Ovary (tissue), 9 donors: ENCODE measurements around the gene MDM2. TPM values are rescaled to one million over a fixed set of nuclear protein-coding genes. Genes with fewer than 3 reads are reported as not detected.

Source experiments
- DNase-seq, 5 donors: peaks; one replicate each; pipeline ENCODE4 v3.0.0-alpha.2; 2019 to 2020
- H3K27ac ChIP-seq, 2 donors: fragments of 200-600 bp; one replicate each; pipeline versions ENCODE4 v1.5.1 to v1.8.0; 2019 to 2022
- H3K27me3 ChIP-seq: fragments of 200-600 bp; one replicate; pipeline ENCODE4 v1.8.0; 2022
- H3K36me3 ChIP-seq: fragments of 200-600 bp; sonication (generic); one replicate; pipeline ENCODE4 v1.5.1; 2019
- H3K4me1 ChIP-seq: one replicate; pipeline ENCODE4 v1.8.1; 2013; ENCODE audit warnings: mild to moderate bottlenecking, moderate library complexity; ENCODE audit not compliant: insufficient read depth
- H3K4me3 ChIP-seq: fragments of 200-600 bp; sonication (generic); one replicate; pipeline ENCODE4 v1.5.1; 2017
- H3K9me3 ChIP-seq, 2 donors: fragments of 200-600 bp in 1 of 2; sonication (generic) in 1 of 2; one replicate each; pipeline versions ENCODE4 v1.5.1 to v1.8.1; 2013 to 2019; ENCODE audit warnings: mild to moderate bottlenecking in 1 of 2, moderate library complexity in 1 of 2
- CTCF ChIP-seq, 3 donors: fragments of 450-650 bp in 2 of 3; fragments of 200-600 bp in 1 of 3; IDR thresholded peaks; one replicate each; pipeline versions ENCODE4 v1.5.1 to v1.8.0; 2016 to 2022; ENCODE audit warnings: antibody characterized with exemption in 3 of 3, mild to moderate bottlenecking in 1 of 3
- EP300 ChIP-seq: sonication (generic); formaldehyde crosslinking; IDR thresholded peaks from one replicate; pipeline ENCODE4 v1.6.1; 2017; ENCODE audit warnings: antibody characterized with exemption
- POLR2A ChIP-seq: fragments of 450-650 bp; IDR thresholded peaks from one replicate; pipeline ENCODE4 v1.6.1; 2017; ENCODE audit warnings: antibody characterized with exemption, mild to moderate bottlenecking, moderate library complexity
- WGBS, 3 donors: extraction: QIAGEN DNeasy Blood & Tissue Kit in 1 of 3; methylation state at CpG; one replicate each; pipeline versions ENCODE4 v1.1.5 to v1.1.7; 2013 to 2017; 5-methylcytosine and 5-hydroxymethylcytosine counted together
- intact Hi-C, 4 donors: fragments of 100-400 bp; cut with DNase I; formaldehyde crosslinking; loops; one replicate each; pipeline versions ENCODE4 v1.11.0 to v1.15.1; 2022 to 2023
- polyA plus RNA-seq, 2 donors: library from polyadenylated mRNA; stranded (reverse); fragments of 200-250 nt in 1 of 2; fragments of 350-450 nt in 1 of 2; fragmentation: Illumina TruSeq in 1 of 2; extraction: RNeasy Lipid Tissue Mini Kit (QIAGEN cat#74804) in 1 of 2; gene quantifications; one replicate each; pipeline ENCODE4 v1.2.3, GENCODE V29; 2013 to 2014
- total RNA-seq, 7 donors: library from RNA; depleted of rRNA in 2 of 7; stranded (reverse); fragments of >200 nt in 2 of 7; fragmentation: NEBNext Ultra II Directional in 3 of 7; extraction: Animal tissue kit (Norgen Biotek cat#: 25700) in 3 of 7; gene quantifications; one replicate each; pipeline versions ENCODE4 v1.1.0 to v1.2.4, GENCODE V29; 2016 to 2023
- donor health status: DM: no; HTN: no; CAD: no; lungs with moderate emphysema.
- donor health status: DM: no; HTN: no; CAD: no.
- donor health status: Bipolar disorder and iron deficiency.
- donor health status: DM: yes; HTN: yes; CAD: no.
- donor health status: DM: no; HTN: no; CAD: no.
- donor health status: DM: yes; HTN: yes; CAD: no.

Gene MDM2
- total and polyA plus RNA-seq, 9 donors = 14.1 to 101 (median 68.4) TPM

DNA sequence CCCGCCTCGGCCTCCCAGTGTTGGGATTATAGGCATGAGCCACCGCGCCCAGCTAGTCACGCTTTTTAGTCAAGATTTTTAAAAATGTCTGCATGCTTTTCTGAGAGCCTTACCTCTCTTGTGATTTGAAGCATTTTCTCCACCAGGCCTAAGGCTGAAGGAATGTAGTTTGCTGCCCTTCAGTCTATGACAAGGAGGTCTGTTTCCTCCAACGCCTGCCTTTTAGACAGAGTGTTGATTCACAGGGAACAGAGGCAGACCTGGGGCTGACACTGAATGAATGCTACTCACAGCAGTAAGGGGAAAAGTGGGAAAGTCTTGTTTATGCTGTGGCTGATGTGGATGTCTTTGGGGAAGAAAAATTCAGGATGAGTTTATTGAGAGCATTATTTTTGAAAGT lies 27.2 kb upstream of the MDM2 start:
- H3K4me3 ChIP-seq = no peak overlapping the region
- no peaks in the 10 kb centered on the region for H3K36me3 ChIP-seq
- TF ChIP-seq EP300 = no peak
- no peak for TF ChIP-seq POLR2A
- TF ChIP-seq CTCF (IDR thresholded peaks at IDR 0.05) = no peak
- no peak overlapping the region for H3K27ac ChIP-seq
- no peaks in the 10 kb centered on the region for H3K9me3 ChIP-seq
- H3K4me1 ChIP-seq = peaks cover under 1% of the 10 kb centered on the region
- whole genome bisulfite sequencing, 3 donors = 94 to 97% (median 95%) methylated on average over 6 of the region's 6 CpGs
- H3K27me3 ChIP-seq = no peaks in the 10 kb centered on the region
- intact Hi-C loops = no loop called here
- no peak for DNase-seq

DNA sequence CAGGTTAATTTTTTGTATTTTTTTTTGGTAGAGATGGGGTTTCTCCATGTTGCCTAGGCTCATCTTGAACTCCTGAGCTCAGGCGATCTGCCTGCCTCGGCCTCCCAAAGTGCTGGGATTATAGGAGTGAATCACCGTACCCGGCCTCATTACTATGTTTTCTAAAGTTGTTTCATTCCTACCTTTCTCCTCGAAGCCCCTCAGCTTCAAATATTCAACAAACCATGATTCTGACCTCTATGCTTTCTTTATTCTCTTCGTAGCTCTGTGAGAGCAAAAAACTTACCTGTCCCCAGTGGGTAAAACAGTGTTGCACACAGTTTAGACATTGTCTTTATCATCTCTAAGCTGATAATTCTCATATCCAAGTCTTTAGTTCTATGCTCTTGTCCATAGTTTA lies 26.2 kb upstream of the MDM2 start:
- DNase-seq = no peak
- TF ChIP-seq CTCF (IDR thresholded peaks at IDR 0.05) (no peak), POLR2A (no peak), EP300 (no peak)
- WGBS, 3 donors = 95% methylated on average over 6 of the region's 6 CpGs
- Histone ChIP-seq H3K27me3 (no peaks in the 10 kb centered on the region), H3K27ac (no peak overlapping the region), H3K36me3 (no peaks in the 10 kb centered on the region), H3K9me3 (no peaks in the 10 kb centered on the region), H3K4me3 (no peak overlapping the region), H3K4me1 (peaks cover 2% of the 10 kb centered on the region)
- intact Hi-C loops = no loop called here

GRCh38 chr12:68784015-68784414 lies 24.0 kb upstream of the MDM2 start:
- TF ChIP-seq POLR2A = no peak
- TF ChIP-seq CTCF (IDR thresholded peaks at IDR 0.05) = no peak
- TF ChIP-seq EP300 = no peak
- Histone ChIP-seq H3K27ac (no peak overlapping the region), H3K9me3 (no peaks in the 10 kb centered on the region), H3K36me3 (no peaks in the 10 kb centered on the region), H3K27me3 (no peaks in the 10 kb centered on the region), H3K4me3 (no peak overlapping the region), H3K4me1 (peaks cover 2% of the 10 kb centered on the region)
- DNase-seq = no peak
- intact Hi-C loops = no loop called here
- 76 to 85% (median 80%) methylated on average over 8 of the region's 8 CpGs for whole genome bisulfite sequencing, 3 donors

GRCh38 chr12:68785358-68785757 lies 22.6 kb upstream of the MDM2 start:
- H3K4me1 ChIP-seq = peaks cover 2% of the 10 kb centered on the region
- no peak overlapping the region for H3K4me3 ChIP-seq
- H3K36me3 ChIP-seq = no peaks in the 10 kb centered on the region
- intact Hi-C loops = no loop called here
- DNase-seq = no peak
- H3K27me3 ChIP-seq = no peaks in the 10 kb centered on the region
- no peaks in the 10 kb centered on the region for H3K9me3 ChIP-seq
- 20 to 57% (median 28%) methylated on average over 2 of the region's 2 CpGs for WGBS, 3 donors
- no peak for TF ChIP-seq POLR2A
- H3K27ac ChIP-seq = no peak overlapping the region

GRCh38 chr12:68785823-68786222 lies 22.2 kb upstream of the MDM2 start:
- TF ChIP-seq CTCF (IDR thresholded peaks at IDR 0.05) (no peak), POLR2A (no peak), EP300 (no peak)
- 42 to 51% (median 44%) methylated on average over 5 of the region's 5 CpGs for WGBS, 3 donors
- DNase-seq = no peak
- no peak overlapping the region for H3K4me3 ChIP-seq
- H3K27me3 ChIP-seq = no peaks in the 10 kb centered on the region
- intact Hi-C loops = no loop called here
- H3K27ac ChIP-seq = no peak overlapping the region
- no peaks in the 10 kb centered on the region for H3K9me3 ChIP-seq
- H3K36me3 ChIP-seq = no peaks in the 10 kb centered on the region
- H3K4me1 ChIP-seq = peaks cover 2% of the 10 kb centered on the region
